Mesodermal cell (in vitro differentiated cells): Measurements from ENCODE around the gene FAM53B.

Source experiments
- H3K27ac ChIP-seq: 2 replicates; pipeline ENCODE4 v1.7.0; 2013; ENCODE audit warnings: mild to moderate bottlenecking, low read depth, low read length, moderate library complexity; ENCODE audit not compliant: severe bottlenecking
- H3K36me3 ChIP-seq: 2 replicates; pipeline ENCODE4 v1.7.1; 2013; ENCODE audit warnings: mild to moderate bottlenecking, low read length, moderate library complexity; ENCODE audit not compliant: control insufficient read depth, insufficient read depth
- H3K4me1 ChIP-seq: one replicate; pipeline ENCODE4 v1.7.1; 2013; ENCODE audit warnings: mild to moderate bottlenecking, low read length; ENCODE audit not compliant: insufficient read depth, control insufficient read depth, poor library complexity, severe bottlenecking
- H3K4me3 ChIP-seq: 2 replicates; pipeline ENCODE4 v1.7.0; 2013; ENCODE audit warnings: low read length, control low read depth, mild to moderate bottlenecking; ENCODE audit not compliant: insufficient read depth, poor library complexity, severe bottlenecking; ENCODE audit errors: extremely low read depth
- H3K9me3 ChIP-seq: 2 replicates; pipeline ENCODE4 v1.7.1; 2013; ENCODE audit warnings: mild to moderate bottlenecking, low read length, moderate library complexity; ENCODE audit not compliant: control insufficient read depth
- WGBS, 2 experiments: methylation state at CpG; one replicate each; pipeline ENCODE4 v1.1.5; 2013; ENCODE audit warnings: missing lambda C conversion rate in 2 of 2; ENCODE audit not compliant: insufficient coverage in 2 of 2; 5-methylcytosine and 5-hydroxymethylcytosine counted together

FAM53B gene

DNA sequence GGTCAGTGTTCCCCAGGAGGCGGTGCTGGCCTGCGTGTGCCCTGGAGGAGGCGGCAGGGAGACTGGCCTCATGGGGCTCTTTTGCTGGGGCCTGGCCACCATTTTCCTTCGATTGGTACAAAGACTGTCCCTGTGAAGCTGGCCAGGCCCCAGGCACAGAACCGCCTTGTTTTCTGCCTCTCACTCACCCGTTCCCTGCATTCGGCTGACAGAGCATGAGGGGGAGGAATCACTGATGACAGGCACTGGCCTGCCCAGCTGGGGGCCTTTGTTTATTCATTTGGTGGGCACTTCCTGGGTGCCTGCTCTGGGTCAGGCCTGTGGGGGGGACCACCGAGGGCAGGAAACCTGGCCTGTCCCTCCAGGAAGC is 139.2 kb downstream of the FAM53B start:
- Histone ChIP-seq H3K36me3 (no peaks in the 10 kb centered on the region), H3K4me3 (no peak overlapping the region), H3K27ac (no peak overlapping the region), H3K9me3 (no peaks in the 10 kb centered on the region), H3K4me1 (no peaks in the 10 kb centered on the region)
- WGBS, 2 experiments: 72 to 77% methylated on average over 7 to 8 of the region's 8 CpGs

DNA sequence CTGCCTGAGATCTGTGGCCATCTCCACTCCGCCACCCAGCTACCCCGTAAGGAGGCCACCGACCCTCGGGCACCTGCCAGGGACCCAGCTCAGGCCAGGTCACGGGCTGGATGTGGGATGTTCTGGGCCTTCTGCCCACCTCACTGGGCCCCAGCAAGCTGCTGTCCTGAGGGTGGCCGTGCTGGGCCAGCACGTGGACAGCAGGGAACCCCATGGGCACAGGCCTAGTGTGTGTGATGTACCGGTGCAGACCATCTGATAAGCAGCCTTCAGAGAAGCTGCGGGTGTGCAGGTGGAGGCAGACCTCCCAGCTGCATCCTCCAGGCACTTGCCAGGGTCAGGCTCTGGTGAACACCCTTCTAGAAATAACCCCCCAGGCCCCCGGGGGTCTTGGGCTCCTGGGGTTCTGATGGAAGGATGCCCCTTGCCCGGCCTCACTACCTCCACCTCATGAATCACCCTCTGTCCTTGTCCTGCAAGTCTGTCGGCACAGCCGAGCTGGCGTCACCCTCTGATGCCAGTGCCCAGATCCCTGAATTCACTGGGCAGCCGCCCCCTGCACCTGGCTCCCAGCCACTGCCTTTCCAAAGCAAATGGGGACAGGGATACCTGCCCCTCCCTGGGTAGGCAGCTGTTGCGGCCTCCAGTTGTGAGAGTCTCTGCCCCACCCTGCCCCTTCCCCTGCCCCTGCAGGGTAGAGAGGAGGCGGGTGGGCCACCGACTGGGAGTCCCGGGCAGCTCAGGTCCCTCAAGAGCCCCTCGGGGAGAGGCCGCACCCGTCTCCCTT is 139.8 kb downstream of the FAM53B start:
- H3K4me3 ChIP-seq: no peak overlapping the region
- no peak overlapping the region for H3K27ac ChIP-seq
- no peaks in the 10 kb centered on the region for H3K36me3 ChIP-seq
- no peaks in the 10 kb centered on the region for H3K9me3 ChIP-seq
- H3K4me1 ChIP-seq: no peaks in the 10 kb centered on the region
- WGBS, 2 experiments: 93 to 96% methylated on average over 16 to 22 of the region's 22 CpGs

DNA sequence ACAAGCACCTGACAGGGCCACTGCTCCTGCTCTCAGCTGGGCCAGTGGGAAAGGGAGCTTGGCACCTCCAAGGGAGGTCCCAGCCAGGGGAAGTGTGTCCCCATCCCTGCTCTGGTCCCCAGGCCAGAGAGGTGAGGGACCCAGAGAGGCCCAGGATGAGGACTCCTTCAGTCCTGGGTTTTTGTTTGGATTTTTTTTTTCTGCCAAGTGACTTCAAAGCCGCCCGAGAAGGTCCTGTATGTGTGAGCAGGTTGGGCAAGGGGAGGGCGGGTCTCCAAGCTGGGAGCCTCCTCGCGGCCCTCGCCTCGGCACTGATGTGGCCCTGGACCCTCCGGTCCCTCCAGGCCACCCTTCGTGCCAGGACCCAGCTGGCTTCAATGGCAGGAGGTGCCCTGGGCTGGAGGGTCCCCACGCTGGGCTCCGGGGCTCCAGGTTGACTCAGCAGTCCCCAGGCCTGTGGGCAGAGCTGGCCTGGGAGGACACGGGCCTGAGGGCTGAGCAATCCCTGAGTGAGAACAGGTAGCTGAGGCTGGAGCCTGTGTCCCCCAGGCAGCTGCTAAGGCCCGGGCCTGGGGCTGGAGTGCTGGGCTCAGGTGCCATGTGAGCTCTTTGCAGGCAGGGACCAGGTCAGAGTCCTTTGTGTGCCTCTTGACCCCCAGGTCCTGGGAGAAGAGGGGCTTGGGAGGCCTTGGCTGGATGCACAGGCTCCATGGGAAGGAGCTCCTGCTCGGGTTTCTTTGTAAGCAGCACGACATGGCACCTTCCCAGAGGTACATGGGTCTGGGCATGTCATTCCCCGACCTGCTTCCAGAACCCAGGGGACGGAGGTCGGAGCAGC is 140.6 kb downstream of the FAM53B start:
- no peaks in the 10 kb centered on the region for H3K36me3 ChIP-seq
- no peaks in the 10 kb centered on the region for H3K4me1 ChIP-seq
- H3K4me3 ChIP-seq: no peak overlapping the region
- WGBS, 2 experiments: 83 to 89% methylated on average over 9 to 16 of the region's 18 CpGs
- H3K9me3 ChIP-seq: no peaks in the 10 kb centered on the region
- no peak overlapping the region for H3K27ac ChIP-seq

DNA sequence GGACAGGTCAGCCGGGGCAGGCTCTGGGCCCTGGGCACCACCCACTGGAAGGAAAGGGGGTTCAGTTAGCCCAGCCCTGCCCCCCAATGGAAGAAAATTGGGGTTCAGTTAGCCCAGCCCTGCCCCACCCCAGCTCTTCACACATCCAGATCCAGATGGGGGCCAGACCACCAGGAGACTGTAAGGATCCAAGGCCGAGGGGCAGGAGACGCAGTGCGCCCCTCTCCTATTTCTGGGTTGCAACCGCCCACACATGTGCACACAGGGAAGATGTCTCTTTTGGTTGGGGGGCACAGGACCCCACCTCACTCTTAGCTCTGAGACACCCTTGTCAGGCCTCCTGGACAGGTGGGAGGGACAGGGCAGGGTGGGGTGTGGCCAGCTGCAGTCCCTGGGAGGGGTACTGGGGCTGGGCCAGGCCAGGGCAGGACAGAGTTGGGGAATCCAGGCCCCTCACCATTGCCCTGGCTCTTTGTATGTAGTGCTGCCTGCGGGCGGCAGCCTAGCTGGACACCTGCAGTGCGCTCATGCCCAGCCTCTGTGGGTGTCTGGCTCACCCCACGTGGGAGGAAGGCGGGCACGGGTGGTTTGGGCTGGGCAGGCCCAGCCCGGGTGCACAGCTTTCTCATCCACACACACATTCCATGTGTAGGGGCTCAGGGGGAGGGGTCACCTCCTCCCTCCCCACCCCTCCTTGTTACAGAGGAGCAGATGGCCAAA is 141.4 kb downstream of the FAM53B start:
- WGBS, 2 experiments: 90 to 93% methylated on average over 6 to 8 of the region's 12 CpGs
- Histone ChIP-seq H3K4me1 (no peaks in the 10 kb centered on the region), H3K9me3 (no peaks in the 10 kb centered on the region), H3K27ac (no peak overlapping the region), H3K36me3 (no peaks in the 10 kb centered on the region), H3K4me3 (no peak overlapping the region)

DNA sequence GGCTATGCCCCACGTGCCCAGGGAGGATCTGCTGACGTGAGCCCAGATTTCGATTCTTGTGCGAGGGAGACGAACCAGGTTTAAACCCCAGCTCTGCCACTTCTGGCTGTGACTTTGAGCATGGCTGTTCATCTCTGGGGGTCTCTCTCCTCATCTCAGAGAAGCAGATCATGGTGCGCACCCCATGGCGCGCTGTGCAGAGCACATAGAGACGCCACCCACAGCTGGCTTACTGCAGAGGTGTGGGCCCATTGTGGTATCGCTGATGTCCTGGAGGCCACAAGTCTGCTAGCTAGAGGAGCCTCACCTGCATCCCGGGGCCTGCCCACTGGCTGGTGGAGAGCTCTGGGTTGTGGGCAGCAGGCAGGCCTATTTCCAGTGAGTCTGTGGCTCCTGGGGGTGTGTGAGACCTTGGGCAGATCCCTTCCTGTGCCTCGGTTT is 142.0 kb downstream of the FAM53B start:
- WGBS, 2 experiments: 89 to 97% methylated on average over 8 to 12 of the region's 12 CpGs
- H3K36me3 ChIP-seq: no peaks in the 10 kb centered on the region

DNA sequence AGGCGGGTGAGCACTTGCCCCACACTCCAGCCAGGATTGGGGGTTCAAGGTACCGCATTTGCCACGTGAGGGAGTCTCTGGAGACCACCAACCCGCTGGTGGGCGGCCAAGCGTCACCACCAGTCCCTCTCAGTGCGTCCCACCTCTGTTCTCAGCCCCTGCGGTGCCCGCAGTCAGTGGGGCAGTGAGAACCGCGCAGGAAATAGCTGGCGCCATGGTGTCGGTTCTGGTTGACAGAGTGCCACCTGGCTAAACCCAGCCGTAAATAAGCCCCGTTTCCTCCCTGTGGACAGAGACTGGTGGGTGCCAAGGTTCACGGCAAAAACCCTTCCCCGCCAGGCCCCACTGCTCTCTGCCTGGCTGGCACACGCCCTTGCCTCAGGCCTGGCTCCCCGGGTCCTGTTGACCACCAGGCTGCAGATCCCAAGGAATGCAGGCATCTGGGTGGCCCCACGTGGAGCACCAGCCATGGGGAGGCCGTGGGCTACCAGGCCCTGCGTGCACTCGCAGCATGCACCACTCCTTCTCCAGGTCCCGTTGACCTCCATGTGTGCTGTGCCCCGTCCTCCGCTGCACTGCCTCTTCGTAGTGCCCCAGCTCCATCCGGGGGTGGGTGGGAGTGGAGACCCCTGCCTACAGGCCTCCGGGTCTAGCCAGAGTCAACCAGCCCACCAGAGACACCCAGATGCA is 142.6 kb downstream of the FAM53B start:
- no peaks in the 10 kb centered on the region for H3K9me3 ChIP-seq
- H3K36me3 ChIP-seq: no peaks in the 10 kb centered on the region
- no peak overlapping the region for H3K27ac ChIP-seq
- 94% methylated on average over 28 to 29 of the region's 29 CpGs for WGBS, 2 experiments
- no peaks in the 10 kb centered on the region for H3K4me1 ChIP-seq
- H3K4me3 ChIP-seq: no peak overlapping the region

More for the DNA sequence above, 142.0 kb downstream of the FAM53B start:
- Histone ChIP-seq H3K4me1 (no peaks in the 10 kb centered on the region), H3K9me3 (no peaks in the 10 kb centered on the region), H3K4me3 (no peak overlapping the region), H3K27ac (no peak overlapping the region)

DNA sequence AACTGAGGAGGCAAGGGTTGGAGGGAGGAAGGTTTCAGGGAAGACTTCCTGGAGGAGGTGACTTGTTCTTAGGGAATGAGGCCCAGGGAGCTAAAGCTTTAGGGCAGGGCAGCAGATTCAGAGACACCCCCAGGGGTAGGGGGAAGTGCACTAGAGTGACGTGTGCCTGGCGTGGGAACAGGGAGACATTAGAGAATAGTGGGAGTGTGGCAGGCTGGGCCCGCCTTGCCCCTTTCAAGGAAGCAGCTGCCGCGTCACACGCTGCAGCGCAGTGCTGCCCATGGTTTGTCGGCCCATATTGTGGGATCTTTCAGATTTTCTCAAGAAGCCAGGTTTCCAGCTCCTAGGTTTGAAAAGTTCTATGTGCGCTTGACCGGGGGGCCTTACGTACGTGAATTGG is 143.2 kb downstream of the FAM53B start:
- Histone ChIP-seq H3K27ac (no peak overlapping the region), H3K36me3 (no peaks in the 10 kb centered on the region), H3K4me3 (no peak overlapping the region), H3K4me1 (no peaks in the 10 kb centered on the region), H3K9me3 (no peaks in the 10 kb centered on the region)
- 85 to 97% methylated on average over 12 of the region's 12 CpGs for WGBS, 2 experiments

DNA sequence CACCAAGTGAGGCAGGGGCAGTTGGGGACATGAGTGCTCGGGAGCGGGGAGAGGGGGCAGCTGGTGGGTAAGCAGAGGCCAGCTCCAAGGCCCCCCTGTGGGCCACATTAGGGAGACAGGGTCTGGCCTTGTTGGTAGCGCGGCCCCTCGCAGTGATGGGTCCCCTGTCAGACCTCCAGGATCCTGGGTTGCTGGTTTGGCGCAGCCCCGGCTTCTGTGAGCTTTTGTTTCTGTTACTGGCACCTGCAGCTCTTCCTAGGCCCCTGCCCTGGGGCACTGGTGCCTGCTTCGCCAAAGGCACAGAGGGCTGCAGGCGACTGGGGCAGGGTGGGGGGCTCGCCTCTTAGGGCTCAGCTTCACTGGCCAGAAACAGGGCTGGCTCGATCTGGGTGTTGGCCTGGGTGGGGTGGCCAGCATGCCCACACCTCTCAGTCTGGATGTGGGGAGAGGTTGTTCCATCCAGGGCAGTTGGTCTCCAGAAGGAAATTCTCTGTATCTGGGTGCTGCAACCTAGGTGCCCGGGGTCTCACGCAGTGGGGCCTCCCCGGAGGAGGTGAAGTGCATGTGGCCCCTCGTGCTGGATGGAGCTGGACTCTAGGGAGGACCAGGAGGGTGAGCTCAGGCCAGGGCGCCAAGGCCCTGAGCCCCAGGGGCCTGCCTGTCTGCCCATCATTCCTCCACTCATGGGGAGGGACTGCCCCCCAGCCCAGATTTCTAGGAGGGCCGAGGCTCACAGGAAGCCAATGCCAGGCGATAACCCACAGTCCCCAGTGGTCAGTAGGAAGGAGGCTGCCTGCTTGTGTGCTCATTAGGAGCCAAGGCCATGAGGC is 143.9 kb downstream of the FAM53B start:
- H3K36me3 ChIP-seq: no peaks in the 10 kb centered on the region
- H3K9me3 ChIP-seq: no peaks in the 10 kb centered on the region
- 86 to 93% methylated on average over 16 to 17 of the region's 18 CpGs for WGBS, 2 experiments
- no peaks in the 10 kb centered on the region for H3K4me1 ChIP-seq
- no peak overlapping the region for H3K27ac ChIP-seq
- H3K4me3 ChIP-seq: no peak overlapping the region

DNA sequence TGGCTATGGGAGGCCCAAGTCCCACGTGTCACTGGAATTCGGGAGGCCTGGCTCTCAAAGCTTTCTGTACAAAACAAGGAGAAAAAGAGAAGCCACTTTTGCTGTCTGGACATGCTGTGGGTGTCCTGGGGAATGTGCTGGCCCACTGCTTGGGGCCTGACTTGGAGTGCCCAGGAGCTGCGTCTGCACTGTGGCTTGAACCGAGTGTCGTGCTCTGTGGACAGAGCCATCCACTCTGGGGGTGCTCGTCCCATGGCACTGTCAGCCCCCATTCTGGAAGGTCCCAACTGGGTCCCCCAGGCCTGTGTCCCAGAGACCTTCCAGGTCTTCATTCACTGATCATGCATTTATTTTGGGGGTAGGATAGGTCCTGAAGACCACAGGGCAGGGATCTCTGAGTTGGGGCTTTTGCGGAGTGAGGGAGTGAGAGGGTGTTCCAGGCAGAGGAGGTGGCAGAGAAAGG is 144.6 kb downstream of the FAM53B start:
- Histone ChIP-seq H3K36me3 (no peaks in the 10 kb centered on the region), H3K27ac (no peak overlapping the region), H3K4me3 (no peak overlapping the region), H3K9me3 (no peaks in the 10 kb centered on the region), H3K4me1 (no peaks in the 10 kb centered on the region)
- whole genome bisulfite sequencing, 2 experiments: 93 to 97% methylated on average over 6 of the region's 7 CpGs
